Measurements from ENCODE around the gene SLC16A5. TPM values are rescaled to one million over a fixed set of nuclear protein-coding genes. Genes with fewer than 3 reads are reported as not detected.

SLC16A5 gene
- total and polyA plus RNA-seq, 2 experiments from 2014 or later: 4.8 to 10.6 TPM

- H3K79me2 ChIP-seq (ENCODE audit: insufficient read depth): peaks cover 25% of the 10 kb centered on the region; the same call in 1 of the 2 replicates
- 2 to 3% methylated on average over 22 of the region's 22 CpGs for WGBS, 2 experiments (ENCODE audit: low coverage in 1 of 2, low lambda C conversion rate in 2 of 2, missing lambda C conversion rate in 2 of 2)
- DNase-seq: peak; percentile 90
- H3K4me1 ChIP-seq (ENCODE audit: insufficient read depth): 0 out of 2 replicates have a peak, but pooled peaks cover 7% of the 10 kb centered on the region
- no peaks in the 10 kb centered on the region for H3K36me3 ChIP-seq (ENCODE audit: low read depth)
- no peak for TF ChIP-seq EZH2phosphoT487 (IDR thresholded peaks at IDR 0.05; ENCODE audit: insufficient read depth, low read depth)
- no peak for TF ChIP-seq EZH2 (IDR thresholded peaks at IDR 0.05; ENCODE audit: insufficient read depth, poor library complexity, severe bottlenecking)
- in situ Hi-C loops (cut with MboI): no loop called here
- H3K4me3 ChIP-seq: peak overlapping the region; percentile 72
- H3K9ac ChIP-seq: peak overlapping the region; percentile 78
- H3K27me3 ChIP-seq (replicated peaks; ENCODE audit: insufficient read depth): no peaks in the 10 kb centered on the region
- peak overlapping the region; percentile 60 for H3K27ac ChIP-seq
- H2AFZ ChIP-seq: peak overlapping the region; percentile 93
- no peaks in the 10 kb centered on the region for H4K20me1 ChIP-seq (ENCODE audit: insufficient read depth)
- H3K4me2 ChIP-seq (ENCODE audit: unreplicated experiment): peak overlapping the region; percentile 79
- H3F3A ChIP-seq (ENCODE audit: insufficient read depth): no peaks in the 10 kb centered on the region
- no peaks in the 10 kb centered on the region for H3K9me2 ChIP-seq (ENCODE audit: insufficient read depth)
- no peaks in the 10 kb centered on the region for H3K9me3 ChIP-seq (ENCODE audit: low read depth)
Observed at GRCh38 chr17:75113798-75114551, 26.2 kb downstream of the SLC16A5 start.

DNA sequence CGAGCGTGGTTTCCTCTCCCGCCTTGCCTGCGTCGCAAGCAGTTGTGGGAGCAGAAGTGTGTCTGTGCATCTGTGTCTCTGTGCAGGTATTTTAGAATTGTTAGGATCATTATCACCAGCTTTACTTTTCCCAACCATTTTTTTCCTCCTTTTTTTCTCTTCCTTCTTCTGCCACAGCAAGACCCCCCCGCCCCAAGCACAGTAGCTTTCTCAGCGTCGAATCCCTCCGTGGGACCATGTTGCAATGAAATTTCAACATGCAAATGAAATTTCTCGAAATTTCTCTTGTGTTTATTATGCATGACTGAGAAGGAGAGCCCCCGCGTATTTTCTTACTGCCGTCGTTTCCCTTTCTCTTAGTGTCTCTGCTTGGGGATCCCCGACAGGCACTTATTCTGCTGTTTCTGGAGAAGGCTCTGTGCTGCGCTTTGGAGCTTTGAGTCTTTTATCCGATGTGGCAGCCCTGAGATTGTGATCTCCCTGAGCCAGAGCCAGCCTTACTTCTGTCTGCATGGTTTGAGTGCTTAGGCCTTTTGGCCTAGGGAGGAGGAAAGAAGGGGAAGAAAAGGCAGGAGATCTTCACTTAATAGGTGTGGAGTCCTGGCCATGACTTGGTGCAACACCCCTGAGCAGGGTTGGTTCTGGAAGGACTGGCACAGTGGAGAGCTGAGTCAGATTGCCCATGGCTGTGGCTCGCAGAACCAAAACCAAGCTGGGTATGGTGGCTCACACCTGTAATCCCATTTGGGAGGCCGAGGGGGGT is 27.0 kb downstream of the SLC16A5 start:
- in situ Hi-C loops (cut with MboI): no loop called here
- 31 to 33% methylated on average over 19 of the region's 19 CpGs for WGBS, 2 experiments (ENCODE audit: low coverage in 1 of 2, low lambda C conversion rate in 2 of 2, missing lambda C conversion rate in 2 of 2)
- Histone ChIP-seq H3K36me3 (ENCODE audit: low read depth) (no peaks in the 10 kb centered on the region), H4K20me1 (ENCODE audit: insufficient read depth) (no peaks in the 10 kb centered on the region), H3K79me2 (ENCODE audit: insufficient read depth) (peaks cover 25% of the 10 kb centered on the region; the same call in 1 of the 2 replicates), H3K27ac (peak overlapping the region; percentile 60), H3K9ac (peak overlapping the region; percentile 78), H3K27me3 (replicated peaks; ENCODE audit: insufficient read depth) (no peaks in the 10 kb centered on the region), H3K9me3 (ENCODE audit: low read depth) (no peaks in the 10 kb centered on the region), H2AFZ (peak overlapping the region; percentile 93), H3K4me1 (ENCODE audit: insufficient read depth) (0 out of 2 replicates have a peak, but pooled peaks cover 7% of the 10 kb centered on the region), H3K4me2 (ENCODE audit: unreplicated experiment) (peak overlapping the region; percentile 79), H3F3A (ENCODE audit: insufficient read depth) (no peaks in the 10 kb centered on the region), H3K9me2 (ENCODE audit: insufficient read depth) (no peaks in the 10 kb centered on the region), H3K4me3 (peak overlapping the region; percentile 72)
- TF ChIP-seq EZH2phosphoT487 (IDR thresholded peaks at IDR 0.05; ENCODE audit: insufficient read depth, low read depth) (no peak), EZH2 (IDR thresholded peaks at IDR 0.05; ENCODE audit: insufficient read depth, poor library complexity, severe bottlenecking) (no peak)
- peak; percentile 25 for DNase-seq

- in situ Hi-C loops (cut with MboI): no loop called here
- H3K36me3 ChIP-seq (ENCODE audit: low read depth): no peaks in the 10 kb centered on the region
- no peaks in the 10 kb centered on the region for H4K20me1 ChIP-seq (ENCODE audit: insufficient read depth)
- no peaks in the 10 kb centered on the region for H3F3A ChIP-seq (ENCODE audit: insufficient read depth)
- no peaks in the 10 kb centered on the region for H3K9me2 ChIP-seq (ENCODE audit: insufficient read depth)
- no peak for TF ChIP-seq EZH2 (IDR thresholded peaks at IDR 0.05; ENCODE audit: insufficient read depth, poor library complexity, severe bottlenecking)
- no peak for TF ChIP-seq EZH2phosphoT487 (IDR thresholded peaks at IDR 0.05; ENCODE audit: insufficient read depth, low read depth)
- no peaks in the 10 kb centered on the region for H3K9me3 ChIP-seq (ENCODE audit: low read depth)
- H3K27ac ChIP-seq: no peak overlapping the region
- H3K79me2 ChIP-seq (ENCODE audit: insufficient read depth): peaks cover 23% of the 10 kb centered on the region; the same call in 1 of the 2 replicates
- DNase-seq: no peak
- 0 out of 2 replicates have a peak, but pooled peaks cover 7% of the 10 kb centered on the region for H3K4me1 ChIP-seq (ENCODE audit: insufficient read depth)
- no peak overlapping the region for H3K9ac ChIP-seq
- H3K4me3 ChIP-seq: no peak overlapping the region
- no peak overlapping the region for H3K4me2 ChIP-seq (ENCODE audit: unreplicated experiment)
- H2AFZ ChIP-seq: no peak overlapping the region
- H3K27me3 ChIP-seq (replicated peaks; ENCODE audit: insufficient read depth): no peaks in the 10 kb centered on the region
Observed at GRCh38 chr17:75115555-75115954, 27.8 kb downstream of the SLC16A5 start.

DNA sequence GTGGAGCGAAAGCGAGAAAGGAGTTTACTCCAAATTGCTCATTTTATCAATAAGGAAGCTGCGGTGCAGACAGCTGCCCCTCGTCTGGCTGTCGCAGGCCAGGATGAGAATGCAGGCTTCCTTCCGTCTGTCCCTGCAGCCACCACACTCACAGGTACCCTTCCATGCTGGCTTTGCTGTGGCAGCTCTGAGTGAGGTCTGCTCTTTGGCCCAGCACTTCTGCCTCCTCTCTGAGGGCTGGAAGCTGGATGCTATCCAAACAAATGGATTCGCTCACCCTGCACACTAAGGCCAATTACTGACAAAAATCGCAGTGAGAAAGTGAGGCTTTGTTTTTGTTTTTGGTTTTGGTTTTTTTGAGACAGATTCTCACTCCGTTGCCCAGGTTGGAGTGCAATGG is 29.0 kb downstream of the SLC16A5 start:
- H3K4me3 ChIP-seq: no peak overlapping the region
- no peak overlapping the region for H2AFZ ChIP-seq
- in situ Hi-C loops (cut with MboI): no loop called here
- no peaks in the 10 kb centered on the region for H3K9me2 ChIP-seq (ENCODE audit: insufficient read depth)
- no peaks in the 10 kb centered on the region for H3K27me3 ChIP-seq (replicated peaks; ENCODE audit: insufficient read depth)
- TF ChIP-seq EZH2phosphoT487 (IDR thresholded peaks at IDR 0.05; ENCODE audit: insufficient read depth, low read depth) (no peak), EZH2 (IDR thresholded peaks at IDR 0.05; ENCODE audit: insufficient read depth, poor library complexity, severe bottlenecking) (no peak)
- no peak overlapping the region for H3K4me2 ChIP-seq (ENCODE audit: unreplicated experiment)
- 0 out of 2 replicates have a peak, but pooled peaks cover 7% of the 10 kb centered on the region for H3K4me1 ChIP-seq (ENCODE audit: insufficient read depth)
- H3K27ac ChIP-seq: no peak overlapping the region
- no peaks in the 10 kb centered on the region for H3K9me3 ChIP-seq (ENCODE audit: low read depth)
- no peak overlapping the region for H3K9ac ChIP-seq
- H4K20me1 ChIP-seq (ENCODE audit: insufficient read depth): no peaks in the 10 kb centered on the region
- H3K79me2 ChIP-seq (ENCODE audit: insufficient read depth): peaks cover 15% of the 10 kb centered on the region; the same call in 1 of the 2 replicates
- no peaks in the 10 kb centered on the region for H3K36me3 ChIP-seq (ENCODE audit: low read depth)
- WGBS, 2 experiments (ENCODE audit: low coverage in 1 of 2, low lambda C conversion rate in 2 of 2, missing lambda C conversion rate in 2 of 2): 79 to 81% methylated on average over 9 of the region's 9 CpGs
- no peak for DNase-seq
- no peaks in the 10 kb centered on the region for H3F3A ChIP-seq (ENCODE audit: insufficient read depth)
